ENCODE results near the gene STIMATE.

- TF ChIP-seq CTCF (conservative IDR thresholded peaks at IDR 0.05; ENCODE audit: low read length) (no peak), EZH2phosphoT487 (IDR thresholded peaks at IDR 0.05; ENCODE audit: borderline replicate concordance, low read depth, low read length) (no peak)
Observed at GRCh38 chr3:52787672-52788625, 109.4 kb downstream of the STIMATE start.

All from OCI-LY7 (cell line).